ENCODE data around the gene SFT2D1. TPM values are rescaled to one million over a fixed set of nuclear protein-coding genes. Genes with fewer than 3 reads are reported as not detected.

Gene SFT2D1
- total and polyA plus RNA-seq, 7 donors = 11.6 to 54.9 (median 16.4) TPM

- Histone ChIP-seq H3K36me3 (ENCODE audit: insufficient read depth in 1 of 2, low read depth in 1 of 2) (peaks cover 0 to 29% of the 10 kb centered on the region in 2 donors), H3K9me3 (no peaks in the 10 kb centered on the region), H3K27ac (no peak overlapping the region), H3K4me1 (no peaks in the 10 kb centered on the region), H3K27me3 (ENCODE audit: insufficient read depth in 3 of 3, low read length in 2 of 3) (no peaks in the 10 kb centered on the region), H3K4me3 (no peak overlapping the region)
- TF ChIP-seq CTCF (IDR thresholded peaks at IDR 0.05) = no peak
- intact Hi-C loops (cut with DNase I) = loop anchor here in 1 of 2 donors (5.0 kb wide), 1 partner anchor 80 kb away; no protein-coding TSS in a partner anchor
- no peak for DNase-seq
- WGBS, 3 donors = 85 to 89% (median 86%) methylated on average over 19 of the region's 19 CpGs
- peak in 2 of 4 donors; percentile 20 to 27 for ATAC-seq
Observed at GRCh38 chr6:166317261-166318212, 24.8 kb downstream of the SFT2D1 start.

GRCh38 chr6:166315436-166315835, 26.9 kb downstream of the SFT2D1 start:
- intact Hi-C loops (cut with DNase I) = loop anchor here in 1 of 2 donors (5.0 kb wide), 1 partner anchor 82 kb away; no protein-coding TSS in a partner anchor
- DNase-seq = no peak
- 79 to 83% (median 82%) methylated on average over 11 of the region's 11 CpGs for WGBS, 3 donors
- Histone ChIP-seq H3K4me1 (no peaks in the 10 kb centered on the region), H3K4me3 (no peak overlapping the region), H3K9me3 (no peaks in the 10 kb centered on the region), H3K27me3 (ENCODE audit: insufficient read depth in 3 of 3, low read length in 2 of 3) (peaks cover 0 to 2% (median 0%) of the 10 kb centered on the region in 3 donors), H3K27ac (no peak overlapping the region), H3K36me3 (ENCODE audit: insufficient read depth in 1 of 2, low read depth in 1 of 2) (peaks cover 0 to 8% of the 10 kb centered on the region in 2 donors)
- ATAC-seq = no peak
- TF ChIP-seq CTCF (IDR thresholded peaks at IDR 0.05) = no peak

- intact Hi-C loops (cut with DNase I) = no loop called here
- H3K27ac ChIP-seq = no peak overlapping the region
- H3K36me3 ChIP-seq (ENCODE audit: insufficient read depth in 1 of 2, low read depth in 1 of 2) = no peaks in the 10 kb centered on the region
- H3K27me3 ChIP-seq (ENCODE audit: insufficient read depth in 3 of 3, low read length in 2 of 3) = peaks cover 0 to 2% (median 1%) of the 10 kb centered on the region in 3 donors
- H3K4me3 ChIP-seq = no peak overlapping the region
- H3K9me3 ChIP-seq = no peaks in the 10 kb centered on the region
- no peak for TF ChIP-seq CTCF (IDR thresholded peaks at IDR 0.05)
- no peak for ATAC-seq
- 80 to 93% (median 80%) methylated on average over 9 of the region's 9 CpGs for WGBS, 3 donors
- no peak for DNase-seq
- no peaks in the 10 kb centered on the region for H3K4me1 ChIP-seq
Observed at GRCh38 chr6:166314454-166314853, 27.9 kb downstream of the SFT2D1 start.

- no peaks in the 10 kb centered on the region for H3K9me3 ChIP-seq
- peak; percentile 55 for TF ChIP-seq CTCF (IDR thresholded peaks at IDR 0.05)
- 54 to 60% (median 60%) methylated on average over 18 of the region's 18 CpGs for WGBS, 3 donors
- H3K4me1 ChIP-seq = no peaks in the 10 kb centered on the region
- intact Hi-C loops (cut with DNase I) = loop anchor here in 1 of 2 donors (2.0 kb wide), 1 partner anchor 87 kb away; no protein-coding TSS in a partner anchor
- no peak overlapping the region for H3K4me3 ChIP-seq
- H3K27ac ChIP-seq = no peak overlapping the region
- H3K27me3 ChIP-seq (ENCODE audit: insufficient read depth in 3 of 3, low read length in 2 of 3) = peaks cover 0 to 11% (median 4%) of the 10 kb centered on the region in 3 donors
- no peak for DNase-seq
- peak in 3 of 4 donors; percentile 57 to 82 (median 77) for ATAC-seq
- no peaks in the 10 kb centered on the region for H3K36me3 ChIP-seq (ENCODE audit: insufficient read depth in 1 of 2, low read depth in 1 of 2)
Observed at GRCh38 chr6:166313255-166314070, 28.9 kb downstream of the SFT2D1 start.
